Stimulated activated CD8-positive, alpha-beta memory T cell treated with anti-CD3 and anti-CD28 coated beads, Interleukin-12 subunit alpha, Interleukin-12 subunit beta, amount 100 ng/mL, for 1 hour (primary cell): ENCODE measurements around the gene SH3RF1.

ENCODE experiments used
- DNase-seq: peaks from one replicate; pipeline ENCODE4 v3.0.0-alpha.2; 2020; ENCODE audit warnings: low read depth

Gene SH3RF1

GRCh38 chr4:169133932-169134331 lies 136.8 kb downstream of the SH3RF1 start:
- DNase-seq, result no peak

GRCh38 chr4:169132561-169133305 lies 138.0 kb downstream of the SH3RF1 start:
- no peak for DNase-seq

GRCh38 chr4:169131556-169132208 lies 139.1 kb downstream of the SH3RF1 start:
- no peak for DNase-seq

GRCh38 chr4:169128902-169129301 lies 141.9 kb downstream of the SH3RF1 start:
- DNase-seq, result no peak

- no peak for DNase-seq
Observed at GRCh38 chr4:169127314-169127713, 143.4 kb downstream of the SH3RF1 start.

GRCh38 chr4:169124661-169125060 lies 146.1 kb downstream of the SH3RF1 start:
- DNase-seq, result no peak

- no peak for DNase-seq
Observed at GRCh38 chr4:169122422-169122821, 148.3 kb downstream of the SH3RF1 start.

GRCh38 chr4:169121861-169122382 lies 148.8 kb downstream of the SH3RF1 start:
- no peak for DNase-seq

GRCh38 chr4:169120624-169121023 lies 150.1 kb downstream of the SH3RF1 start:
- no peak for DNase-seq

GRCh38 chr4:169119536-169119935 lies 151.2 kb downstream of the SH3RF1 start:
- DNase-seq, result no peak

GRCh38 chr4:169117591-169118081 lies 153.1 kb downstream of the SH3RF1 start:
- DNase-seq, result no peak

GRCh38 chr4:169116270-169116901 lies 154.4 kb downstream of the SH3RF1 start:
- DNase-seq, result no peak

GRCh38 chr4:169115897-169116254 lies 154.9 kb downstream of the SH3RF1 start:
- DNase-seq, result no peak

- no peak for DNase-seq
Observed at GRCh38 chr4:169115144-169115896, 155.4 kb downstream of the SH3RF1 start.

GRCh38 chr4:169114341-169114974 lies 156.3 kb downstream of the SH3RF1 start:
- DNase-seq, result no peak

GRCh38 chr4:169110633-169111032 lies 160.1 kb downstream of the SH3RF1 start:
- DNase-seq, result no peak

- no peak for DNase-seq
Observed at GRCh38 chr4:169109035-169109675, 161.6 kb downstream of the SH3RF1 start.

- DNase-seq, result no peak
Observed at GRCh38 chr4:169108303-169108702, 162.5 kb downstream of the SH3RF1 start.

GRCh38 chr4:169107528-169107927 lies 163.2 kb downstream of the SH3RF1 start:
- no peak for DNase-seq

- DNase-seq, result no peak
Observed at GRCh38 chr4:169106696-169107229, 164.0 kb downstream of the SH3RF1 start.

GRCh38 chr4:169105620-169106019 lies 165.1 kb downstream of the SH3RF1 start:
- no peak for DNase-seq
